Cerebellar cortex (tissue), 1 donor: ENCODE results near the gene COG2.
"Not testable (repeated sequence)": the region's sequence is repeated elsewhere in the genome, so short reads cannot be mapped to it uniquely, and the experiment has no call there.

Source experiments
- DNase-seq: peaks from one replicate; pipeline ENCODE4 v3.0.0-alpha.2; 2015; ENCODE audit warnings: low spot score

Gene COG2

DNA sequence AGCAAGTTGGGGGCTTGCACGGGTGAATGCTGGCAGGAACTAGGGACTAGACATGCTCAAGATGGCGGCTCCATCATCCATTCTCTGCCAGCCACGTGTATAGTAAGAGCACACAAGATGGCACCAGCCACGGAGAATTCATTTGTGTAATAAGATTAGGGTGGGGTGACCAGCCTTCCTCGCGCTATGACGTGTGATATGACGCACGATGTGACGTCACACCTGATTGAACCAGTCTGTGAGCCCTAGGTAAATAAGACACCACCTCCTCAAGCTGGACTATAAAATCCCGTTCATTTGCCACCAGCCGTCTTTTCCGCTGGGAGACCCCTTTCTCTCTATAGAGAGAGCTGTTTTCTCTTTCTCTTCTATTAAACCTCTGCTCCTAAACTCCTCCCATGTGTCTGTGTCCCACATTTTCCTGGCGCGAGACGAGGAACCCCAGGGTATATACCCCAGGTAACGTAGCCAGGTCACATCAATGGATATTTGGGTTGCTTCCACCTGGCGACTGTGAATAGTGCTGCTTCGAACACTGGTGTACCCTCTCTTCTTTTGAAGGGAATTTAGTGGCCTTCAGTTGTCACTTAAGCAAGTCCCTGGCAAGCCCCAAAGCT, 18.1 kb upstream of the COG2 start:
- no peak for DNase-seq

GRCh38 chr1:230626232-230626631, 16.0 kb upstream of the COG2 start:
- no peak for DNase-seq

GRCh38 chr1:230627767-230628166, 14.5 kb upstream of the COG2 start:
- DNase-seq, result no peak

GRCh38 chr1:230629511-230629910, 12.8 kb upstream of the COG2 start:
- DNase-seq, result no peak

DNA sequence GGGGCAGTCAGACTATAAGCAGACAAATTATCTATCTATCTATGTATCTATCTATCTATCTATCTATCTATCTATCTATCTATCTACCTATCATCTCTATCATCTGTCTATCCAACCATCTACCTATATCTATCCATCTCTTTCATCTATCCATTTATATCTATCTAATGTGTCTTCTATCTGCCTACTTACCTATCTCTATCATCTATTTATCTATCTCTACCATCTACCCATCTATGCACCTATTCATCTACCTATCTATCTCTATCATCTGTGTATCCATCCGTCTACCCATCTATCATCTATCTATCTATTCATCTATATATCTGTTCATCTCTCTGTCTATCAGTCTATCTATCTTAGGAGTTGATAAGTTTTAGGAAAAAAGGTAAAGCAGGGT, 10.8 kb upstream of the COG2 start:
- DNase-seq, result no peak

GRCh38 chr1:230632273-230632873, 9.9 kb upstream of the COG2 start:
- DNase-seq, result peak; percentile 91

GRCh38 chr1:230633469-230633868, 8.8 kb upstream of the COG2 start:
- DNase-seq, result no peak

GRCh38 chr1:230634384-230634783, 7.9 kb upstream of the COG2 start:
- no peak for DNase-seq

DNA sequence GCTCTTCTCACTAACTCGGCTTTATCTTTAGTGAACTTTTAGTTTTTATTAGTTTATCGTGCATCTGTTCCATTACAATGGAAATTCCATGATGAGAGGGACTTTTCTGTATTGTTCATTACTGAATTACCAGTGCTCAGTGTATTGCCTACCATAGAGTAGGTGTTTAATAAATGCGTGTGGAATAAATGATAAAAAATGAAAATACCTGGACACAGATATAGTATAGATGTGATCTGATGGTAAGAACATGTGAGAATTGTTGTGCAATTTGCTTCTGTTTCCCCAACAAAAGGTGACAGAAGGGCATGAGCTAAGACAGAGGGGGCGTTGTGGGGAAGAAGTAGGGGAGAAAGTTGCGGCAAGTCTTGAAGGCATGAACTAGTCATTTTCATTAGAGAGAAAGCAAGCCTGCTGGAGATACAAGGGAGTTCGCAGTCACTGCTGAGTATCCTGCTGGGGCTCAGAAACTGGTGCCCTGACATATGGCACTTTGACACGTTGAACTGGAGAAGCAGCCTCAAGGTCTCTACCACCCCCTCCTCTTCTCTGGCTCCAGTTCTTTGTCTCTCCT, 5.6 kb upstream of the COG2 start:
- no peak for DNase-seq

DNA sequence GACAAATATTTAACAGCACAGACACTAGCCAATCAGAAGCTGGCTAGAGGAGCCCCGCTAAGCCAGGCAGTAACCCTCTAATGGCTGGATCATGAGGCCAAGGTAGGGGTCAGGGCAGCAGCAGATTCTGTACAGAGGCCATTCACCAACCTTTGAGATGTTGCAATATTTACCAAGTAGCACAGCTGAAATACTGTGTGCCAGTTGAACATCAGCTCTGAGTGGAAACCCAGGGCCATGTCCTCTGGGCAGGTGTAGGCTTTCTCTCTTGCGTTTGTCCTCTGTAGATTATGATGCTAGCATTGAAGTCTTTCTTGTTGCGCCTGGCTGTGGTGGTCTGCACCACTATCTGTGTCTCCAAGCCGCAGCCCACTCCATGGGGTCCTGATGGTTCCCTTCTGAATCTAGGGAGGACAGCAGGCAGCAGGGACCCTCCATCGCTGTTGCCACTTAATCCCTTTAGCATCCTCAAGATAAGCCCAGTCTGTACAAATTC, 2.5 kb upstream of the COG2 start:
- no peak for DNase-seq

DNA sequence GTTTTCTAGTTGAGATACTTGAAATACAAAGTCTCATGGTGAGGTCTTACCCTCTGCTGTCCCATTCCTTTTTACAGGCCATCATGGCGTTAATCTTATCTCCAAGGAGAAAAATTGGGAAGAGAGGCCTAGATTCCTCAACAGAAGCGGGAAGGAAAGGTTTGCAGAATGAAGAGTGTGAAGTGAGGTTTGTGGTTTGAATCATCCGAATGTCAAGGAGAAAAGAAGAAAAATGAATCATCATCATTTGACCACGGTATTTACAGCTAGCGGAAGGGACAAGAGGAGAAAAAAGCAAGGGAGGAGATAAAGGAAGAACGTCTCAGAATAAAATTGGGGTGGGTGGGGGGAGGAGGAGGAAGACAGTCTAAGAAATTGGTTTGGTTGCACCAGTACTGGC, 935 bp upstream of the COG2 start:
- DNase-seq, result no peak

DNA sequence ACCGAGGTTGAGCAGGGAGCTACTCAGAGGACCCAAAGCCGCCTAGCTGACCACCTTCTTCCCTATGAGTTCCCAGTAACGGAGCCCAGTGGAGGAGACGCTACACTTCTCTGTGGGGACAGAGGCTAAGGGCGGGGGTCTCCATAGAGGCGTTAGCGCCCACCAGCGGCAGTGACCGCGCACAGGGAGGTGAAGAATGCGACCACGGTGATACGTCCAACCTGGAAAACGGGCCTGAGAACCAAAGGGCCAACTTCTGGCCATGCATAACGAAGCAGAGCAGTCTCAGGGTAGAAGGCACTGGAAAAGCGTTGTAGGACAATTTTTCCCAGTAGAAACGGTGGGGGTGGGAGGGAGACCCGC, 400 bp upstream of the COG2 start:
- DNase-seq, result no peak

DNA sequence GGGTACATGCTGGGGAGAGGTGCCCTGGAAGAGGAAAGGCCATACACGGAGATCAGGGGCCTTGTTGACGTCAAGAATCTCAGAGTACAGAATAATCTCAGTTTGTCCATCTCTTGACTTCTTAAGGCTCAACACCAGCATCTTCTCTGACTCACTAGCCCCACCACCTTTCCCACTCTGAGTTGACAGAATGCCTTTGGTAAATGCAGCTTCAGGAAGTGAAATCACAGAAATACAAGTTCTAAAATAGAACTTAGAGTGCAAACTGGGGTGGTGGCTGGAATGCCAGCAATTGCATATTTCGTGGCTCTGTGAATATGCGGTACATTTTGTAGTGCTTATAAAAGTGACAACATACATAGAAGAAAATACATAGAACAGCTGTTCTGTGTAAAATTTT, 1.6 kb downstream of the COG2 start:
- no peak for DNase-seq

GRCh38 chr1:230646710-230647302, 4.5 kb downstream of the COG2 start:
- no peak for DNase-seq

GRCh38 chr1:230647321-230647720, 5.0 kb downstream of the COG2 start:
- no peak for DNase-seq

GRCh38 chr1:230648114-230648513, 5.8 kb downstream of the COG2 start:
- DNase-seq, result no peak

GRCh38 chr1:230650300-230650699, 8.0 kb downstream of the COG2 start:
- no peak for DNase-seq

DNA sequence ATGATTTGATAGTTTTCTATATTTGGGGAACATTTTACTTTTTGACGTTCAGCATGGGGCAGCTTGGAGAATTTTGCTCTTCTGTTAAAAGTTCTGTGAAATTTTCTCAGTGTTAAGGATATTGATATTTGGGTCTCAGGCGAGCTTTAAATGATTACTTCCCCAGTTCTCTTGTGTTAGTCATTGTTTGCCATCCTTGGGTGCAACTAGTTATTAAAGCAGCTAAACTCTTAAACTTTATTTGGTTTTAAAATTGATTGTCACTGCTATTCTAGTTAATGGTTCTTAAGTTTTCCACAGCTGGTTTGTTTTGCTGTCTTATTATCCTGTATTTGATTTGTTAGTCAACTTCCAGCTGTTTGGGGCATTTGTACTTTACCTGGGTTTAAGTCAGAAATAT, 9.0 kb downstream of the COG2 start:
- DNase-seq, result no peak

- DNase-seq, result not testable (repeated sequence)
Measured at GRCh38 chr1:230656719-230657118, 14.4 kb downstream of the COG2 start.

GRCh38 chr1:230658103-230658502, 15.8 kb downstream of the COG2 start:
- DNase-seq, result not testable (repeated sequence)

DNA sequence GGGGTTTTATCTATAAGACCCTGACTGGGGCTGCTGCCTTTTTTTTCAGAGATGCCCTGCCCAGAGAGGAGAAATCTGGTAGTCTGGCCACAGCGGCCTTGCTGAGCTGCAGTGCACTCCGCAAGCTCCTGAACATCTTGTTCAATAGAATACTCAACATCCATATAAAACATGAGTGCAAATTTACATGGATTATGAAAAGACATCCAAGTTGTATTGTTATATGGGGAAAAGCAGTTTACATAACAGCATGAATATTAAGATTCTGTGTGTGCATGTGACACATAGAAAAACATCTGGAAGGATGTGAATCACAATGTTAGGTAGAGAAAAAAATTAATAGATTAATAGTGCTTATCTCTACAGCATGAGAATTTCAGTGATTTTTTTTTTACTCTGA, 16.4 kb downstream of the COG2 start:
- no peak for DNase-seq

DNA sequence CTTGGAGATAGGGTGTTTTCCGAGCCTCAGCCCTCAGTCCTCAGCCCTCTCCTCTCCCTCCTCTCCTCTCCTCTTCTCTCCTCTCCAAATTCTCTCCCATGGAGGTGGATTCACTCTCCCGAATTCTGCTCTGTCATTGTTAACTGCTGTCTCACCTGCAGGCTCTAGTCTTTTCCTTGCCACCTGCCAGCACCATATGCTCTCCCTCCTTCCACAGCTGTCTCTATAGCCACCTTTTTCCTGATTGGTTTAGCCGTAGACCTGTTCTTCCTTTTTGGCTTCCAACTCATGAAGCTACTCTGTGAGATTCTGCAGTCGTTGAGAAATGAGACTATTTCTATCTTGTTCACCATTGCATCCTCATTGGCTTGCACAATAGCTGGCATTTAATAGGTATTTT, 19.7 kb downstream of the COG2 start:
- DNase-seq, result peak; percentile 97

- DNase-seq, result peak; percentile 52
Measured at GRCh38 chr1:230668227-230668626, 25.9 kb downstream of the COG2 start.
